Measurements from ENCODE around the gene HNF4A. TPM values are rescaled to one million over a fixed set of nuclear protein-coding genes. Genes with fewer than 3 reads are reported as not detected.

The HNF4A gene
- total and polyA plus RNA-seq, 2 of the 13 experiments (the other 11 are each of a cell fraction or from before 2014, with no cell fraction given), result 80.9 to 169 TPM

DNA sequence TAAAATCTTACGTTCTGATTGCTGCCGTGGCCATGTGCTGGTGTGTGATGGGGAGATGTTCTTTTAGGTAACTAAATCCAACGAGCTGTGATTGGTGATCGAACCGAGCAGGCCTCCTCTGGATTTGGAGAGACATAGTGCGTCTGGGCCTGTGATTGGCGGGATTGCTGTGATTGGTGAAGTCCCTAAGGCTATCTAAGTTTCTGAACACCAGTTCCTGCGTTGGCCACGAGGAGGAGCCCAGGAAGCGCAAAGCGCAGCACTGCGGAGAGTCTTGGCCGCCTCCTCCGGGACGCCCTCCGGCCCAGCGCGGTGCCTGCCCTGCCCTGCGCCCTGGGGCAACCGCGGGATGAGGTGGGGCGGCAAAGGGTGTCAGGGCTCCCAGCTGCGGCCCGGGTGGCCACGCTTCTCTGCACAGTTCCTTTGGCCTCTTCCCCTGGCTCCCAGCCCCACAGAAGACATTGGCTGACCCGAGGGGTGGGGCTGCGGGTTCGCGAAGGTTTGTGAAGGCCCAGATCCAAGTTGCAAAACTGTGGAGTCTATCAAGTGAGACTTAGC lies 33.0 kb downstream of the HNF4A start (continued):
- TF ChIP-seq, protein P1, sequence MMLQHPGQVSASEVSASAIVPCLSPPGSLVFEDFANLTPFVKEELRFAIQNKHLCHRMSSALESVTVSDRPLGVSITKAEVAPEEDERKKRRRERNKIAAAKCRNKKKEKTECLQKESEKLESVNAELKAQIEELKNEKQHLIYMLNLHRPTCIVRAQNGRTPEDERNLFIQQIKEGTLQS (CRISPR knock-in tag; IDR thresholded peaks at IDR 0.05), result no peak
- TF ChIP-seq ZNF274 (CRISPR knock-in tag; IDR thresholded peaks at IDR 0.05) (peak; percentile 78; the same call in 1 of the 2 replicates), NR2F6 (IDR thresholded peaks at IDR 0.05) (no peak), NR2F6 (CRISPR knock-in tag; IDR thresholded peaks at IDR 0.05) (no peak), NFIC (IDR thresholded peaks at IDR 0.05; ENCODE audit: low read length) (no peak), ZNF619 (CRISPR knock-in tag; IDR thresholded peaks at IDR 0.05) (no peak), PCBP1 (IDR thresholded peaks at IDR 0.05; ENCODE audit: borderline replicate concordance, low read depth, low read length) (0 out of 2 replicates have a peak, but pooled peaks have one; percentile 64), ZNF768 (CRISPR knock-in tag; IDR thresholded peaks at IDR 0.05) (peak; percentile 80; the same call in 1 of the 2 replicates), REPIN1 (CRISPR knock-in tag; IDR thresholded peaks at IDR 0.05; ENCODE audit: borderline replicate concordance, low read depth) (no peak), ARNT2 (CRISPR knock-in tag; IDR thresholded peaks at IDR 0.05; ENCODE audit: low read depth) (0 out of 2 replicates have a peak, but pooled peaks have one; percentile 54), ZNF558 (CRISPR knock-in tag; IDR thresholded peaks at IDR 0.05; ENCODE audit: borderline replicate concordance) (no peak), HNF4A (CRISPR knock-in tag; IDR thresholded peaks at IDR 0.05) (no peak), ZNF235 (CRISPR knock-in tag; IDR thresholded peaks at IDR 0.05; ENCODE audit: borderline replicate concordance) (no peak), NFRKB (IDR thresholded peaks at IDR 0.05) (no peak), ZNF350 (CRISPR knock-in tag; IDR thresholded peaks at IDR 0.05; ENCODE audit: borderline replicate concordance, low read depth) (no peak), RBFOX2 (IDR thresholded peaks at IDR 0.05; ENCODE audit: low read depth, low read length) (peak; percentile 80), HDAC2 (CRISPR knock-in tag; IDR thresholded peaks at IDR 0.05) (peak; percentile 44; the same call in 1 of the 2 replicates), MYNN (CRISPR knock-in tag; IDR thresholded peaks at IDR 0.05; ENCODE audit: low read depth) (no peak), ZC3H4 (CRISPR knock-in tag; IDR thresholded peaks at IDR 0.05; ENCODE audit: borderline replicate concordance) (no peak), THAP11 (CRISPR knock-in tag; IDR thresholded peaks at IDR 0.05) (peak; percentile 15; the same call in 1 of the 2 replicates), ZBTB38 (CRISPR knock-in tag; IDR thresholded peaks at IDR 0.05) (peak; percentile 97)
- TF ChIP-seq, protein P2, sequence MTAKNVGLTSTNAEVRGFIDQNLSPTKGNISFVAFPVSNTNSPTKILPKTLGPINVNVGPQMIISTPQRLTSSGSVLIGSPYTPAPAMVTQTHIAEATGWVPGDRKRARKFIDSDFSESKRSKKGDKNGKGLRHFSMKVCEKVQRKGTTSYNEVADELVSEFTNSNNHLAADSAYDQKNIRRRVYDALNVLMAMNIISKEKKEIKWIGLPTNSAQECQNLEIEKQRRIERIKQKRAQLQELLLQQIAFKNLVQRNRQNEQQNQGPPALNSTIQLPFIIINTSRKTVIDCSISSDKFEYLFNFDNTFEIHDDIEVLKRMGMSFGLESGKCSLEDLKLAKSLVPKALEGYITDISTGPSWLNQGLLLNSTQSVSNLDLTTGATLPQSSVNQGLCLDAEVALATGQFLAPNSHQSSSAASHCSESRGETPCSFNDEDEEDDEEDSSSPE (CRISPR knock-in tag; IDR thresholded peaks at IDR 0.05), result no peak
- TF ChIP-seq, protein P3, sequence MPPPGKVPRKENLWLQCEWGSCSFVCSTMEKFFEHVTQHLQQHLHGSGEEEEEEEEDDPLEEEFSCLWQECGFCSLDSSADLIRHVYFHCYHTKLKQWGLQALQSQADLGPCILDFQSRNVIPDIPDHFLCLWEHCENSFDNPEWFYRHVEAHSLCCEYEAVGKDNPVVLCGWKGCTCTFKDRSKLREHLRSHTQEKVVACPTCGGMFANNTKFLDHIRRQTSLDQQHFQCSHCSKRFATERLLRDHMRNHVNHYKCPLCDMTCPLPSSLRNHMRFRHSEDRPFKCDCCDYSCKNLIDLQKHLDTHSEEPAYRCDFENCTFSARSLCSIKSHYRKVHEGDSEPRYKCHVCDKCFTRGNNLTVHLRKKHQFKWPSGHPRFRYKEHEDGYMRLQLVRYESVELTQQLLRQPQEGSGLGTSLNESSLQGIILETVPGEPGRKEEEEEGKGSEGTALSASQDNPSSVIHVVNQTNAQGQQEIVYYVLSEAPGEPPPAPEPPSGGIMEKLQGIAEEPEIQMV (CRISPR knock-in tag; IDR thresholded peaks at IDR 0.05; ENCODE audit: low read depth), result no peak
- TF ChIP-seq, protein P4, sequence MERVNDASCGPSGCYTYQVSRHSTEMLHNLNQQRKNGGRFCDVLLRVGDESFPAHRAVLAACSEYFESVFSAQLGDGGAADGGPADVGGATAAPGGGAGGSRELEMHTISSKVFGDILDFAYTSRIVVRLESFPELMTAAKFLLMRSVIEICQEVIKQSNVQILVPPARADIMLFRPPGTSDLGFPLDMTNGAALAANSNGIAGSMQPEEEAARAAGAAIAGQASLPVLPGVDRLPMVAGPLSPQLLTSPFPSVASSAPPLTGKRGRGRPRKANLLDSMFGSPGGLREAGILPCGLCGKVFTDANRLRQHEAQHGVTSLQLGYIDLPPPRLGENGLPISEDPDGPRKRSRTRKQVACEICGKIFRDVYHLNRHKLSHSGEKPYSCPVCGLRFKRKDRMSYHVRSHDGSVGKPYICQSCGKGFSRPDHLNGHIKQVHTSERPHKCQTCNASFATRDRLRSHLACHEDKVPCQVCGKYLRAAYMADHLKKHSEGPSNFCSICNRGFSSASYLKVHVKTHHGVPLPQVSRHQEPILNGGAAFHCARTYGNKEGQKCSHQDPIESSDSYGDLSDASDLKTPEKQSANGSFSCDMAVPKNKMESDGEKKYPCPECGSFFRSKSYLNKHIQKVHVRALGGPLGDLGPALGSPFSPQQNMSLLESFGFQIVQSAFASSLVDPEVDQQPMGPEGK (CRISPR knock-in tag; IDR thresholded peaks at IDR 0.05), result 0 out of 2 replicates have a peak, but pooled peaks have one; percentile 20
- TF ChIP-seq, protein P5, sequence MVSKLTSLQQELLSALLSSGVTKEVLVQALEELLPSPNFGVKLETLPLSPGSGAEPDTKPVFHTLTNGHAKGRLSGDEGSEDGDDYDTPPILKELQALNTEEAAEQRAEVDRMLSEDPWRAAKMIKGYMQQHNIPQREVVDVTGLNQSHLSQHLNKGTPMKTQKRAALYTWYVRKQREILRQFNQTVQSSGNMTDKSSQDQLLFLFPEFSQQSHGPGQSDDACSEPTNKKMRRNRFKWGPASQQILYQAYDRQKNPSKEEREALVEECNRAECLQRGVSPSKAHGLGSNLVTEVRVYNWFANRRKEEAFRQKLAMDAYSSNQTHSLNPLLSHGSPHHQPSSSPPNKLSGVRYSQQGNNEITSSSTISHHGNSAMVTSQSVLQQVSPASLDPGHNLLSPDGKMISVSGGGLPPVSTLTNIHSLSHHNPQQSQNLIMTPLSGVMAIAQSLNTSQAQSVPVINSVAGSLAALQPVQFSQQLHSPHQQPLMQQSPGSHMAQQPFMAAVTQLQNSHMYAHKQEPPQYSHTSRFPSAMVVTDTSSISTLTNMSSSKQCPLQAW (CRISPR knock-in tag; IDR thresholded peaks at IDR 0.05), result 0 out of 2 replicates have a peak, but pooled peaks have one; percentile 30
